Measurements from ENCODE around the gene EIF5B.

EIF5B gene

GRCh38 chr2:99414566-99414965 is 77.4 kb downstream of the EIF5B start:
- no peak for DNase-seq

GRCh38 chr2:99417396-99417795 is 80.2 kb downstream of the EIF5B start:
- no peak for DNase-seq

- no peak for DNase-seq
Observed at GRCh38 chr2:99420031-99420430, 82.8 kb downstream of the EIF5B start.

GRCh38 chr2:99420751-99421299 is 83.6 kb downstream of the EIF5B start:
- DNase-seq = no peak

- DNase-seq = no peak
Observed at GRCh38 chr2:99421469-99421868, 84.3 kb downstream of the EIF5B start.

- DNase-seq = no peak
Observed at GRCh38 chr2:99422599-99422998, 85.4 kb downstream of the EIF5B start.

GRCh38 chr2:99424371-99424770 is 87.2 kb downstream of the EIF5B start:
- no peak for DNase-seq

- no peak for DNase-seq
Observed at GRCh38 chr2:99425022-99425421, 87.8 kb downstream of the EIF5B start.

GRCh38 chr2:99430614-99431291 is 93.6 kb downstream of the EIF5B start:
- DNase-seq = no peak

GRCh38 chr2:99431587-99432275 is 94.5 kb downstream of the EIF5B start:
- DNase-seq = no peak

GRCh38 chr2:99433340-99433739 is 96.2 kb downstream of the EIF5B start:
- DNase-seq = no peak

GRCh38 chr2:99436874-99437273 is 99.7 kb downstream of the EIF5B start:
- DNase-seq = no peak

- no peak for DNase-seq
Observed at GRCh38 chr2:99439971-99440505, 102.8 kb downstream of the EIF5B start.

GRCh38 chr2:99442837-99443236 is 105.6 kb downstream of the EIF5B start:
- DNase-seq = no peak

GRCh38 chr2:99444222-99444621 is 107.0 kb downstream of the EIF5B start:
- no peak for DNase-seq

GRCh38 chr2:99445065-99445464 is 107.9 kb downstream of the EIF5B start:
- DNase-seq = no peak

GRCh38 chr2:99448556-99448955 is 111.4 kb downstream of the EIF5B start:
- no peak for DNase-seq

- DNase-seq = no peak
Observed at GRCh38 chr2:99450199-99450598, 113.0 kb downstream of the EIF5B start.
